SK-N-DZ (cell line): ENCODE measurements around the gene CEP85L.

Experiments
- DNase-seq: peaks from one replicate; pipeline ENCODE4 v3.0.0-alpha.2; 2015; ENCODE audit warnings: low spot score

CEP85L gene

DNA sequence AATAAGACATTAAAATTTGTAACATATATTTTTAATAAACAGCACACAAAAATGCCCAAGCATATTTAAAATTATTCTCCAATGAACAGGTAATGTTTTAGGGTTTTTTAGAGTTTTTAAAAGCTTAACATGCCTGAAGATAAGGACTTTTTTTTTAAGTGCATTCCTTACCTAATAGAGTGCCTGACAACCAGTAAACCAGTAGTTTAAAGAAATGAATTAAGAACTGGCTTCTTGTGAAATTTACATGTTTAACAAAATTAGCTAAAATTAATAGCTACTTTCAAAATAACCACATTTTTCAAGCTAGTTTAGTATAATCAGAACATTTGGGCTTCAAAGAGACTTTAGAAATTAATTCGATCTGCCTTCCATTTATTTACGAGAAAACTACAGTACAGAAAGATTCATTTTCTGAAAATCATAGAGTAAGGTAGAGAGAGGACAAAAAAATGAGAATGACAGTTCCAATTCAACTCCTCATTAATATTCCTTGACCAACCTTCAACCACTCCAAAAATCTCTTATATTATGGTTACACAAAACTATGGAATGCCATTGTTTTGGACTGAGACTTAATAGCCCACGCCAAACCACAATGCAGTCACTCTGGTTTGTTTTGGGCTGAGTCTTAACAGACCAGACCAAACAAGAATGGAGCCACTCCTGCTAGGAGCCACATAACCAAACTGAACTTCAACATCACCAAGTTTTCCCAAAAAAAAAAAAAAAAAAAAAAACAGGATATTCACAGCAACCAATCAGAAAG lies 109.0 kb downstream of the CEP85L start:
- DNase-seq: no peak

DNA sequence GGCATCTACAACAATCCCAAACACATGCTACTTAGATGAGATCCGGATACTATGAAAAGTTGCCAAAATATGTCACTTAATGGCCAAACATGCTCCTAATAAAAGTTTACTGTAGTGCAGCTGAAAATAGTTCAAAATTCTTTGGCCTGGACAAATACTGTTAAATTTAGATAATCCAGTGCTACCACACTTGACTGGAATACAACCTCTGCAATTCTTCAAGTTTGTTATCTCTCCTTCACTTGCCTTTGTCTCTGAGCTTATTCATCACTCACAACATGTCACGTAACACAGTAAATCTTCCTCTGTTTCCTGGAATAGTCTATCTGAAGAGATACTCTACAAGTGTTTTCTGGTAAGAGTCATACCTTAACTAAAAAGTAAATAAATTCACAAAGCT lies 113.8 kb downstream of the CEP85L start:
- no peak for DNase-seq

DNA sequence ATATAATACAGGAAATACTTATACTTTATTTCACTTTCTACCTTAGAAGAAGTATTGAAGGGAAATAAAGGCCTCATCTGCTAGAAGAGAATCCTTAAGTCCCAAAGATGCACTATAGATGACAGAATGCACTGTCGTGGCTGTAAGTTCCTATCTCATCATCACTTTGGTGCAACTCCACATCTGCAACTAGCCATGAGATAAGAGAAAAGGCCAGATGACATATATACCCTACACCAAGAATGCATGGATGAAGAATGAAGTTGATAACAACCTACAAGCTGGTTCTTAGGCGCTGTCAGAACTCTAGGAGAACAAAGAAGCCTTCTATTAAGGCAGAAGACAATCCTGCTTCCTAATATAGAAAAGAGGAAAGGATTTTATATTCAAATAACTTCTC lies 114.9 kb downstream of the CEP85L start:
- DNase-seq: no peak

DNA sequence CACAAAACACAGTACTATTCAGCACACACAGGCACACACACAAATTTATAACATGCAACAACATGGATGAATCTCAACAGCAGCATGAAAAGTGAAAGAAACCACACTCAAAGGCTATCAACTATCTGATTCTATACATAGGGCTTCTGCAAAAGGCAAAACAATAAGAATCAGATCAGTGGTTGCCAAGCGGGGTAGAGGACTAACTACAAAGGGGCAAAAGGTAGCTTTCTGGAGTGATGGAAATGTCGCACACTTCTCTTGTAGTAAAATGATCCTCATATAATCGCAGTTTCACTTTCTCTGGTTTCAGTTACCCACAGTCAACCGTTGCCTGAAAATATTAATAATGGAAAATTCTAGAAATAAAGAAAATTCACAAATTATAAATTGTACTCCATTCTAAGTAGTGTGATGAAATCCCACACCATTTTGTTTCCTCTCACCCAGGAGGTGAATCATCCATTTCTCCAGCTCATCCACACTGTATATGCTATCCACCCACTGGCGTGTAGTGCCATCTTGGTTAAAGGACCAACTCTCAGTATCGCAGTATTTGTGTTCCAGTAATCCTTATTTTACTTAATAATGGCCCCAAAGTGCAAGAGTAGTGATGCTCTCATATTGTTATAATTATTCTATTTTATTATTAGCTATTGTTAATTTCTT lies 116.1 kb downstream of the CEP85L start:
- no peak for DNase-seq

DNA sequence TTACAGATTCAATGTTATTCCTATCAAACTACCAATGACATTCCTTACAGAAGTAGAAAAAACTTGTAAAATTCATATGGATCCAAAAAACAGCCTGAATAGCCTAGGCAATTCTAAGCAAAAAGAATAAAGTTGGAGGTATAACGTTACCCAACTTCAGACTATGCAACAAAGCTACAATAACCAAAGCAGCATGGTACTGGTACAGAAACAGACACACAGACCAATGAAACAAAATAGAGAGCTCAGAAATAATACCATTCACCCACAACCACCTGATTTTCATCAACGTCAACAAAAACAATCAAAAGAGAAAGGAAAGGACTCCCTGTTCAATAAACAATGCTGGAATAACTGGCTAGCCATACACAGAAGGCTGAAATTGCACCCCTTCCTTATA lies 120.4 kb downstream of the CEP85L start:
- no peak for DNase-seq

DNA sequence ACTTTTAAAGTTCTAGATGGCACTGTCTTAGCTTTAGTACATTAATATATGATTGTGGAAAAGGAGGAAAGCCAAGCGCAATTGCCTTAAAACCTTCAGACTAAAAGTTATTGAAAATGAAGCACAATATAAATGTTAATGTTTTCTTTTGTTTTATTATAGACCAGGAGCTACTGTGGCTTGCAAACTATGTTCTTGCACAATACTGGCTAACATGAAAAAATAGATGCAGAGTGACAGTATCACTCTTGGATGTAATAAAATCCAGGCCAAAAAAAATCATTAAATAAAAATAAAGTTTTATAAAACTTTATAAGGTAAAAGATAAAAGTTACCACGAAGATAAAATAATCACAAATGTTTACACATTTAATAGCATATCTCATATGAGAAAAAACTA lies 121.6 kb downstream of the CEP85L start:
- DNase-seq: no peak

DNA sequence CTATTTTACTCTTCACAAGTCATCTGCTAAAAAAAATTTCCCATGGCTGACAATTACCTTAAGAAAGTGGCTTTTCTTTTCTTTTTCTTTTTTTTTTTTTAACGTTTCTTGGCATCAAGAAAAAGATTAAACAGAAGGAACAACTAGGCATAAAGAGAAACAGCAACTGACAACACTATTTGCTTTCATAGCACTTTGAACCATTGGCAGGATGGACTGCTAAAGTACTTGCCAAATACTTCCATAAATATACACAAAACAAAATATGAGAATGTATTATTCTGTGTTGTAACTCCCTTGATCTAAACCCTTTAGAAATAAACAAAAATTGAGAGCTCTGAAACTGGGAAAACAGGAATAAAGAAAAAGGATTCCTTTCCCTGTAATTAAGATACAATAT lies 123.3 kb downstream of the CEP85L start:
- no peak for DNase-seq

DNA sequence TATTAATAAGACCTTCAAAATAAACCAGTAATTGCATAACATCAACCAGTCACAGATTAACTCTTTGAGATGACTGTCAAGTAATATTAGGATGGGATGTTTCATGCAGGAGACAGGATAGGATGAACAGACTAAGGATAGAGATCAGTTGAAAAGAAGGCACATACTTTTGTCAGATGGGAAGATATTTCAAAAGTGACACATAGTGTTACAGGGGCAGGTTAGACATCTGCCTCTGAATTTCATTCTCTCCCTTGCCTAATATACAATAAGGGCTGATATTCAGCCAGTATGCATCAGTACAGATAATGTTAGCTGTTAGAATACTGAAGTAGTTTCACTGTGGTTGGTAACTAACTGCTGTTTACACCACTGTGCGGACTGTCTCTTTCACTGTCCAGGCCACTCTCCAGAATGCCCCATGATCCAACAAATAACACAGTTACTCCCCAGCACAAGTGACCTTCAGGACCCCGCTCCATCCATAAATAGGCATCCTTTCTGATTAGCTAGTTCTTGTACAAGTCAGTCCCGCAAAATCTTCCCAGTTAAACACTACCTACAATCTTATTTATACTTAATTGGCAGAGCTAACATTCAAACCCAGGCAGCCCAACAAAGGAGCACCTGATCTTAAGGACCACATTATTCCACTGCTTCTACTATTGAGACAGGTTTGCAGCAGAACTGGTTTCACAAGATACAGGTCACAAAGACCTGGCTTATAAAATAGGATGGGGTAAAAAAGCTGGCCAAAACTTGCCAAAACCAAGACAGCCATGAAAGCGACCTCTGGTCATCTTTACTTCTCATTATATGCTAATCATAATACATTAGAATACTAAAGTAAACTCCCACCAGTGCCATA lies 125.2 kb downstream of the CEP85L start:
- DNase-seq: no peak

DNA sequence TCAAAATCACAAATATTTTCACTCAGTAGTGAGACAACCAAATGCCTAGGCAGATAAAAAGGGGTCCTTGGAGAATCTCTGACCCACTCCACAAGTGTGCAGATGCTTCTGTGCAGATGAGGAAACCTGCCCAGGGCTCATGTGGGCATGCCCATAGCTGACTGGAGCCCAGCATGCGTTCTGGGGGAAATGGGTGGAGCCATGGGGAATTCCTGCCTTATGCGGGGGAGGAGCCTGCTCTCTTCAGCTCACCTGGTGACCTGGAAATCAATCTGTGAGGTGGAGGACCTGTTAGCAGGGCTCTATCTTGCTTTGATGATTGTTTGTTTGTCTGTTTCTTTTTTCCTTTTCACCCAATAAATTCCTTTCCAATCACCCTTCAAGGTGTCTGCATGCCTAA lies 126.7 kb downstream of the CEP85L start:
- no peak for DNase-seq

DNA sequence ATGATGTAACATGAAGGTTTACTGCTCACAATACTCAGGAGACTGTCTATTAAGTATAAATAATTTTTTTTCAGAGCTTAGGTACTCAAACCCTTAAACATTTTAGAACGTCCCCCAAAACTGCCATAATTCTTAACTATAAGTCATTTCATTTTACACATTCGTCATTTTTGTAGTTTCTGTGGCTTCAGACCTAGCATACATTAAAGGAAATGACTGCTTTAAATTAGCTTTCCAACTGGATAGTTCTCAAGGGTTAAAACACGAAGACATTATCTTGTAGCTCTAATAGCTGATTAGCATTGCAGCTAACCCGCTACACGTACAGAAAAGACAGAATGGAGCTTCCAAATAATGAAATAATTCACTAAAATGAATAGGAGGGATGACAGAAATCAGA lies 128.2 kb downstream of the CEP85L start:
- DNase-seq: no peak

DNA sequence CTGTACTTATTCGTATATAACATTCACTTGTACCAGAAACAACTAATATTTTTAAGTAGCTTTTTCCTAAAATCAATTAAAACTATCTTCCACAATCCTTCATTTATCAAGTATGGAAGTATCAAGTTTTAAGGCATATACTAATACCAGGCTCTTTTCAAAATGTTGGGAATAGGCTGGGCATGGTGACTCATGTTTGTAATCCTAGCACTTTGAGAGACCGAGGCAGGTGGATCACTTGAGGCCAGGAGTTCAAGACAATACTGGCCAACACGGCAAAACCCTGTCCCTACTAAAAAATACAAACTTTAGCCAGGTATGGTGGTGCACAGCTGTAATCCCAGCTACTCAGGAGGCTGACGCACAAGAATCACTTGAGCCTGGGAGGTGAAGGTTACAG lies 129.0 kb downstream of the CEP85L start:
- DNase-seq: no peak

DNA sequence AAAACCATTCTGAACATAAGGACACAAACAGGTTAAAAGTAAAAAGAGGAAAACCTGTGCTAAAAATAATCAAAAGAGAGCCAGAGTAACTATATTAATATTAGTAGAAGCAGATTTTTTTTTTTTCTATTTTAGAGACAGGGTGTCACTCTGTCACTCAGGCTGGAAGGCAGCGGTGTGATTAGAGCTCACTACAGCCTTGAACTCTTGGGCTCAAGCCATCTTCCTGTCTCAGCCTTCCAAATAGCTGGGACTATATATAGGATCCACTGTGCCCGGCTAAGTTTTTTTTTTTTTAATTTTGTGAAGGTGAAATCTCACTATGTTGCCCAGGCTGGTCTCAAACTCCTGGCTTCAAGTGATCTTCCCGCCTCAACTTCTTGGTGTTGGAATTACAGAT lies 136.7 kb downstream of the CEP85L start:
- no peak for DNase-seq

DNA sequence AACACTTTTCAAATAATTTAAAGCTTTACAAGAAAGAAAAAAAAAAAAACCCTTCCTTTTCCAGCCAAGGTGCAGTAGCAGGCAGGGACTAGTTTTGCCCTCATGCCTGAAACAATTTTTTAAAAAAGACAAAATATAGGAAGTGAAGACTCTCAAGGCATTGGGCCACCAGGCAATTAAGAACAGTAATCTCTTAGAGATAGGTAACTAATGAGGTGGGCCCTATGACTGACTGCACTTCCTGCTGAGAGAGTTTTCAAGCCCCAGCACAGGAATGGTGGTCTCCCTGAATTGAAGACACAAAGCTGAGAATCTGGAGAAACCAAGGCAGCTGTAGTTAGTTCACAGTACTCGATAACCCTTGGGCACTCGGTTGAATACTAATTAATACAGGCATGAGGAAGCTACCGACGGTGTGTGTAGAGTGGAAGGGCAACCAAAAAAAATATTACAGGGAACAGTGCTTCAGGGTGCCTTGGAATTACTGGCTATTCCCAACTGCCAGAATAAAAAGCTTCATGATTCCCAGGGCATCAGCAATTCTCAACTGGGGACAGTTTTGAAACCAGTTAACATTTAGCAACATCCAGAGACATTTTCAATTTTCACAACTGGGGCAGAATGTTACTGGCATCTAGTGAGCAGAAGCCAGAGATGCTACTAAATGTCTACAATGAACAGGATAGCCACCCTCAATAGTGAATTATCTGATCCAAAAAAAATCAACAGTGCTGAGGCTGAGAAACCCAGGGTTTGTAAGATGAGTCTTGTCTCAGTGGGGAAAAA lies 139.3 kb downstream of the CEP85L start:
- DNase-seq: no peak

DNA sequence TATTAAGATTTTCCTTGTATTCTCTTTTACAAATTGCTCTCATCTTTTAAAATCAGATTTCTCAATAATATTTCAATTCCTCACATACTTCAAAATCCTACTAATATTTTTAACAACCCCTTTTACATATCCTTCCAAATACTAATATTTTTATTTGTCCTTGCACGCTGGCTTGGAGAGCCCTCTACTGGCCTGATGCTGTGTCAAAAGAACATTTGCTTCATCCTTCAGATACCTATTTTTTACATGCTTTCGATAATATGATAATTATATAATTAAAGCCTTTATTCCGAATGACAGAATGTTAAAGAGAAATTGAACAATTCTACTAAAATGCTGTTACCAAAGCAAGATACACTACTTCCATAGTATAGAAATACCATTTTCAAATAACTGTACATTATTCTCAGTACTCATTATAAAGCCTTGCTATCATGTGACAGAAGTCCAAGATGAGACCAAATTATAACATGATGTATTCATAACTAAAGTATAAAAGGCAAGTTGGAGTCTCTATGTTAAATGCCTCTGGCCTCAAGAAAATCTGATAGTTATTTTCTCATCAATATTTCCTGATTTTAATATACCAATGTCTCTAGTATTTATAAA lies 142.3 kb downstream of the CEP85L start:
- DNase-seq: peak; percentile 7

DNA sequence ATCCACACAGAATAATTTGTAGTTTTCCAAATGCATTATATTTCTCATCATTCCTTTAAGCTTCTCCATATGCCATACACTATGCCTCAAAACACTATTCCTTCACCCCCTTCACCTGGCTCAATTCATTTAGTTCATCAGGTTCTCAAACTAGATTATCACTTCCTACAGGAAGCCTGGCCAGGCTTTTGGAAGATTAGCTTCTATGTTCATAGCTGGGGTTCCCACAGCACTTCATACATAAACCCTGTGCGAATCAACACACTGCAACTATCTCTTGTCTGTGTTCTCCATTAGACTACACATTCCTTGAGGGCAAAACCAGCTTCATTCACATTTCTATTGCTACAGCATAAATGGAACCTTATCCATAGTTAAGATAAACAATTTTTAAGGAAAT lies 143.8 kb downstream of the CEP85L start:
- no peak for DNase-seq

DNA sequence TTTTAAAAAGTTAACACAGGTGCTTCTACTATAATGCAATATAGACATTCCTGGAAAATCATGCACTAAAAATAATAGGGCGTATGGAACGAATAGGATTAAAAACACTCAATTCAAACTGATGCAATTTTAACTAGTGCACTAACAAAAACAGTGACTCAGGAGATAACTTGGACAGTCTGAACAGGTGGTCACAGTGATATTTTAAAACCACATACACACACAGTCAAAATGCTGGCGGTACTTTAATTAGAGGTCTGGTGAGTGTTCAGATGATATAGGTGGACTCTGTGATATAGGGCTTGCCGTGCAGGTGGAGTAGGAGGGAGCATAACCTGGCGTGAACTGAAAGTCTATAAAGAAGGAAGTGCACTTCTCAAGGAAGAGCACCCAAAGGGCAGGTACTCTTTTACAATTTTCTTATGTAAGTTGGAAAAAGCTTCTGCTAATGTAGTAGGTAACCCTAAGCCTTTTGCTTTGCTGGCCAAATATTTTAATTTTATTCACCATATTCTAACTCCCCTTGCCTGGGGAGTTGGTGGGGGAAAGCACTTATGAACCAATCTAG lies 145.2 kb downstream of the CEP85L start:
- no peak for DNase-seq

DNA sequence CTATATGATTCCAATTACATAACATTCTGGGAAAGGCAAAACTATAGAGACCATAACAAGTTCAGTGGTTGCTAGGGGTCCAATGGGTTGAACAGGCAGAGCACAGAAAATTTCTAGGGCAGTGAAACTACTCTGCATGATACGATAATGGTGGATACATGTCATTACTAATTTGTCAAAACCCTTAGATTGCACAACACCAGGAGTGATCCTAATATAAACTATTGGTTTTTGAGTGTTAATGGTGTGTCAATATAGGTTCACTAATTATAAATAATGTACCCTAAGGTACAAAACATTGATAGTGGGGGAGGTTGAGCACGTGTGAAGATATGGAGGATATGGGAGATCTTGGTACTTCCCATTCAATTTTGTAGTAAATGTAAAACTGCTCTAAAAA lies 145.7 kb downstream of the CEP85L start:
- no peak for DNase-seq

DNA sequence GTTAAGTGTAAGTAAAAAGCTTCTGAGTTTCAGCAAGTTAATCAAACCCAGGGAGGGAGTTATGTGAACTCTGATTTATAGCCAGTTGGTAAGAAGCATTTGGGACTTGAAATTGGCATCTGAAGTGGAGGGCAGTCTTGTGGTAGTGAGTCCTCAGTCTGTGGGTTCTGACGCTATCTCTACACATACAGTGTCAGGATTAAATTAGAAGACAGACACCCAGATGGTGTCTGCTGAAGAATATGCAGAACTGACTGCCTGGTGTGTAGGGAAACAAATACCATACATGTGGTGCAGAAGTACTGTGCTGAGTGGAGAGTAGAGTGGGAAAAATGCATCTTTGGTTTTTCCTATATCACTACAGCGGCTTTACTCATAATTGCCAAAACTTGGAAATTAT lies 146.8 kb downstream of the CEP85L start:
- DNase-seq: no peak

DNA sequence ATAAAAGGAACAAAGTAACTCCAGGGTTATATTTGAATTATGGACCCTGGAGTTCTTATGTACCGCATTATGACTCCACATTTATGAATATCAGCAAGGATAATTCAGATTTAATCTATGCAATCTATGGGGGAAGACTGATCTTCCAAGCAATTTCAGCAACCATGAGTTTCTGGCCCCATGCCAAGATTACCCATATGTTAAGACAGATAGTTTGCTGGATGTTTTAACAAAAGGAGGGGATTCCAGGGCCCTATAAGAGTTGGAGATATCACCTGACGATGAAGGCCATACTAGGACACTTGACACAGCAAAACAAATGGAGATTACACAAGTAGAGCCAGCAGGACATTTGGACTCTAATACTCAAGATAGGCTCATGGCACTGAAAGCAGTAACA lies 149.2 kb downstream of the CEP85L start:
- no peak for DNase-seq

DNA sequence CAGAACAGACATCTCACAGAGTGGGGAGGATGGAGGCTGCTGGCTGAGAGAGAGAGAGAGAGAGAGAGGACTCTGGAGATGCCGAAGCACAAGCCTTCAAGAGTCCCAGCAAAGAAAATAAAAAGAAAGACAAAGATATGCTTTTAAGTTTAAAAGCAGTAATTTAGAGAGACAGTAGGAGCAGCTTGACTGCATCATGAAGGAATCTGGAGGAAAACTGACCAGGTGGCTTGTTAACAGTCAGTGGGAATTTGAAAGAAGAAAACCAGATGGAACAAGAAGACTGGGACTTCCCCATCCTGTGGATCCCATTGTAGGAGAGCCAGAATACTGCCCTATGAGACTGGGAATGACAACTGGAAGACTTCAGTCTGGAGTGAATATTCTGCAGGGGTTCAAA lies 149.6 kb downstream of the CEP85L start:
- DNase-seq: no peak

DNA sequence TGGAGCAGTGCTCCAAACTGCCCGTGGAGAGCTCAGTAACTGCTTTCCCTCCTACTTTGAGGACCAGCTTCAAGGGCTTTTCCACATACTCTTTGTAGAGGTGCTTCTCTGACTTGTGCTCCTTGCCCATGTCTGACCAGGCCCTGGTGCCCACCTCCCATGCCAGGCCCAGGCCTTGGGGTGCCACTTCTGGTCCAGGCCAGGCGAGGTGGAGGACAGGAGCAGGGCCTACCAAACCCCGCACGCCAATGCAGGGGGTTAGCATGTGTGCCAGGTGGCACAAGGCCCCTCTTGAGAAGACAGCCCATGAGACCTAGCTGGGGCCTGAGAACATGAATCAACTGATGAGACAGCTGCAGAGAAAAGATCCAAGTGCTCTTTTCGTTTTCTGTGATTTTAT lies 150.3 kb downstream of the CEP85L start:
- DNase-seq: no peak
